ENCODE data around the gene ABHD11. TPM values are rescaled to one million over a fixed set of nuclear protein-coding genes. Genes with fewer than 3 reads are reported as not detected.
A peak's percentile ranks its signal among the peaks of the same experiment; 100 is the strongest.

ABHD11 gene
- total and polyA plus RNA-seq, 8 donors: 11.6 to 112 (median 19.7) TPM

GRCh38 chr7:73702226-73702625, 36.4 kb downstream of the ABHD11 start:
- peak in 1 of 2 donors; percentile 22 for DNase-seq
- no peaks in the 10 kb centered on the region for H3K27me3 ChIP-seq
- WGBS, 5 donors: 78 to 86% (median 80%) methylated on average over 8 of the region's 8 CpGs
- intact Hi-C loops (cut with DNase I; ENCODE audit: low total_unique reads): no loop called here
- peaks cover 15 to 59% (median 48%) of the 10 kb centered on the region in 4 donors for H3K36me3 ChIP-seq
- no peak overlapping the region for H3K27ac ChIP-seq
- TF ChIP-seq EP300 (IDR thresholded peaks at IDR 0.05): no peak
- TF ChIP-seq POLR2AphosphoS5 (IDR thresholded peaks at IDR 0.05): no peak
- no peak for TF ChIP-seq POLR2A (IDR thresholded peaks at IDR 0.05)
- no peak for TF ChIP-seq CTCF (IDR thresholded peaks at IDR 0.05)
- peaks cover 0 to 40% (median 35%) of the 10 kb centered on the region in 4 donors for H3K4me1 ChIP-seq
- H3K9me3 ChIP-seq: no peaks in the 10 kb centered on the region
- no peak overlapping the region for H3K4me3 ChIP-seq

DNA sequence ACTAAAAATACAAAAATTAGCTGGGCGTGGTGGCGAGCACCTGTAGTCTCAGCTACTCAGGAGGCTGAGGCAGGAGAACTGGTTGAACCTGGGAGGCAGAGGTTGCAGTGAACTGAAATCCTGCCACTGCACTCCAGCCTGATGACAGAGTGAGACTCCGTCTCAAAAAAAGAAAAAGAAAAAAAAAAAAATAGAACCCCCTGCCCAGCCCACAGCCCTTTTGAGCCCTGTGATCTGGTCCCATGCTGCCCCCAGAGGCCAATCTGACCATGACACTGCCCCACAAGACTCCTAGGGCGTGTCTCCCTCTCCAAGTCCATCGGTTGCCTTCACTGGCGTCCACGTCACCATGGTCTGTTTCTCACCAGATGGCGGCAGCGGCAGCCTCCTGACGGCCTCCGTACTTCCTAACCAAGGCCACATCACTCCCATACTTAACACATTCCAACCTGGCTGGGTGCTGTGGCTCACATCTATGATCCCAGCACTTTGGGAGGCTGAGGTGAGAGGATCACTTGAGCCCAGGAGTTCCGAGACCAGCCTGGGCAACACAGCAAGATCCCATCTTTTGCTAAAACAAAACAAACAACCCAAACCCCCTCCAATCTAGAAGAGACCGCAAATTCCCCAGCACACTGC, 37.1 kb downstream of the ABHD11 start:
- Histone ChIP-seq H3K27me3 (no peaks in the 10 kb centered on the region), H3K36me3 (peaks cover 19 to 66% (median 55%) of the 10 kb centered on the region in 4 donors), H3K4me3 (no peak overlapping the region), H3K27ac (no peak overlapping the region), H3K4me1 (peaks cover 0 to 33% (median 30%) of the 10 kb centered on the region in 4 donors), H3K9me3 (no peaks in the 10 kb centered on the region)
- DNase-seq: peak in 1 of 2 donors; percentile 75
- TF ChIP-seq CTCF (IDR thresholded peaks at IDR 0.05): peak in 4 of 7 experiments; percentile 28 to 41 (median 33)
- no peak for TF ChIP-seq POLR2A (IDR thresholded peaks at IDR 0.05)
- WGBS, 5 donors: 66 to 83% (median 78%) methylated on average over 13 of the region's 13 CpGs
- intact Hi-C loops (cut with DNase I; ENCODE audit: low total_unique reads): no loop called here

GRCh38 chr7:73700581-73701134, 37.9 kb downstream of the ABHD11 start:
- Histone ChIP-seq H3K27ac (no peak overlapping the region), H3K36me3 (peaks cover 20 to 75% (median 63%) of the 10 kb centered on the region in 4 donors), H3K27me3 (no peaks in the 10 kb centered on the region), H3K4me1 (peaks cover 0 to 26% (median 24%) of the 10 kb centered on the region in 4 donors), H3K9me3 (no peaks in the 10 kb centered on the region), H3K4me3 (no peak overlapping the region)
- TF ChIP-seq POLR2A (IDR thresholded peaks at IDR 0.05) (no peak), CTCF (IDR thresholded peaks at IDR 0.05) (no peak), EP300 (IDR thresholded peaks at IDR 0.05) (no peak), POLR2AphosphoS5 (IDR thresholded peaks at IDR 0.05) (no peak)
- intact Hi-C loops (cut with DNase I; ENCODE audit: low total_unique reads): no loop called here
- no peak for DNase-seq
- WGBS, 5 donors: 86 to 89% (median 88%) methylated on average over 14 to 15 of the region's 15 CpGs

DNA sequence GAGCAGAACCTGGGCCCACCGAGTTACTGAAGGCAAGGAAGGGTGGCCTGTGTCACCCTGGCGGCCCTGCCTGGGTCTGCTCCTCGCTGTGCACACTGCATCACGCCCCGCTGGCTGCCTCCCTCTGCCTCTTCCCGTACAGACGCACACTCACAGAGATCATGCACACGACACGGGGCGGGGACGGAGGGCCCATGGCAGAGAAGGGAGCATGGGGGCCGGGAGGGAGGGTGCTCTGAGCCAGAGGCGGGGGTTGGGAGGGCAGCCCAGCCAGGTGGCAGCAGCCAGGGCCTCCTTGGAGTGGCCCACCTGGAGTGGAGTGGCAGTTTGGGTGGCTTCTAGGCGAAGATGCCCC, 38.6 kb downstream of the ABHD11 start:
- H3K4me1 ChIP-seq: peaks cover 0 to 20% (median 18%) of the 10 kb centered on the region in 4 donors
- intact Hi-C loops (cut with DNase I; ENCODE audit: low total_unique reads): no loop called here
- no peaks in the 10 kb centered on the region for H3K27me3 ChIP-seq
- no peak overlapping the region for H3K27ac ChIP-seq
- peak in 1 of 2 donors; percentile 30 for DNase-seq
- no peaks in the 10 kb centered on the region for H3K9me3 ChIP-seq
- TF ChIP-seq CTCF (IDR thresholded peaks at IDR 0.05) (no peak), POLR2A (IDR thresholded peaks at IDR 0.05) (no peak), POLR2AphosphoS5 (IDR thresholded peaks at IDR 0.05) (no peak), EP300 (IDR thresholded peaks at IDR 0.05) (no peak)
- H3K36me3 ChIP-seq: peaks cover 26 to 81% (median 69%) of the 10 kb centered on the region in 4 donors
- 78 to 92% (median 82%) methylated on average over 7 to 14 of the region's 14 CpGs for WGBS, 5 donors
- H3K4me3 ChIP-seq: no peak overlapping the region
